GM19351 (cell line): ENCODE results near the gene GNAI2.
"Not testable (repeated sequence)": the region's sequence is repeated elsewhere in the genome, so short reads cannot be mapped to it uniquely, and the experiment has no call there.

Source experiments
- ATAC-seq: cut with Tn5 transposase; IDR thresholded peaks from one replicate; pipeline ENCODE4 v1.9.1; 2021; ENCODE audit warnings: mild to moderate bottlenecking, moderate library complexity; ENCODE audit not compliant: unreplicated experiment

GNAI2 gene

GRCh38 chr3:50262778-50263177, 26.8 kb downstream of the GNAI2 start:
- no peak for ATAC-seq

GRCh38 chr3:50263478-50264382, 27.7 kb downstream of the GNAI2 start:
- no peak for ATAC-seq

GRCh38 chr3:50264383-50264963, 28.5 kb downstream of the GNAI2 start:
- no peak for ATAC-seq

GRCh38 chr3:50264964-50265485, 29.0 kb downstream of the GNAI2 start:
- ATAC-seq: no peak

DNA sequence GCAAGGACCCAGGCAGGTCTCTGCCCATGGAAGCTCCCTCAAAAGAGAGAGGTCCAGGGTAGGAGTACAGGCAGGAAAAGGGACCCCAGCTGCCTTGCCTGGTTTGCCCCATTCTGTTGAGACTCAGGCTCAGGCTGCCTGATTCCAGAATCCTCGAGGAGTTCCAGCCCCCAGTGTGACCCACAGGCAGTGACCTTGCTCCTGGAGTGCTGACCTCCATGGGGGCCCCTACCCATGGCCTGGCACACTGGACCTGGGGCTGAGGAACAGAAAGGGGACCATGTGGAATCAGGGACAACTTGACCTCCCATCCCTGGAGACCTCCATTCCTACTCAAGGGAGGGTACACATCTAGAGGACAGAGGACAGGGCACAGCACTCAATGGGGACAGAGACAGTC, 29.6 kb downstream of the GNAI2 start:
- ATAC-seq: no peak

- ATAC-seq: no peak
Measured at GRCh38 chr3:50266017-50266416, 30.0 kb downstream of the GNAI2 start.

DNA sequence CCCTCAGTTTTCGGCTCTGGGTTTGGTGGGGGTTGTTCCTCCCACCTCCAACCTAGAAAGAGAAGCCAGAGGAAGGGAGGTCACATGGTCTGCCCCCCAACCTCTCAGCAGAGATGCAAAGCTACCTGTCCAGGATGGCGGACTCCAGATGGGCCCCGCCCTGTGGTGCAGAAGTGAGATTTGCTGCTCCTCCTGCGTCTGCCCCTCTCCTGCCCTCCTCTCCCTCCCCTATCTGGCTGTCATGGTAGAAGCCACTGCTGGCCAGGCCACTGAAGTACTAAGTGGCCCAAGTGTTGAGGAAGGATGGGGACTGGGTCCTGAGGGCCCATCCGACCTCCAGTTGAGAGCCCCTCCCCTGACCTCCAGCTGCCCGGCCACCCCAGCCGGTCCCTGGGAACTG, 30.8 kb downstream of the GNAI2 start:
- no peak for ATAC-seq

- ATAC-seq: no peak
Measured at GRCh38 chr3:50267280-50267913, 31.4 kb downstream of the GNAI2 start.

- no peak for ATAC-seq
Measured at GRCh38 chr3:50268276-50268675, 32.3 kb downstream of the GNAI2 start.

DNA sequence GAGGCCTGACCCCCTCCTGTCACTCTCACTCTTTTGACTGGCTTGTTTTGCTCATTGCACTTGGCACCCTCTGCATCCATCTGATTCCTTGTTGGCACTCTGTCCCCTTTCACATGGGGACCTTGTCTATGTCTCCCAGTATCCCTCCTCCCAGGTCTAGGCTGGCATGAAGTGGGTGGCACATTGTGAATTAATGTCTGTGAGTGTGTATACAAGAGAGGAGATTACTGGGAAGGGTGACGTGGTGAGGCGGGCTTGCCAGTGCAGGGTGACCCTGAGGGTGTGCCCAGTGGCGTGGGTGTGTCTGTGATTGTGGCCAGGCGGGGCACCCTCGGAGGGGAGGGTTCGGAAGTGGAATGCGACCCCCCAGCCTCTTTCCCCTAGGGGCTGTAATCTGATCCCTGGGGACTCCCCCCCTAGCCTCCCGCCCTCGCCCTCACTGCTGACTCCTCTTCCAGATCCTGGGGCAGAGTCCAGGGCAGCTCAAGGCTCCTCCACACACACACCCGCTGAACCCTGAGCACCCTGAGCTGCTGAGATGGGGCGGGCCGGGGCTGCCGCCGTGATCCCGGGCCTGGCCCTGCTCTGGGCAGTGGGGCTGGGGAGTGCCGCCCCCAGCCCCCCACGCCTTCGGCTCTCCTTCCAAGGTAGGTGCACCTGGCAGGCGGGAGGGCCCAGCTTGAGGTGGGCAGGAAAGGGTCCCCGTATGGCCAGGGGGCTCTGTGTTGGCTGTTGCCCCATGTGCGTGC, 32.9 kb downstream of the GNAI2 start, which contains the start of gene SEMA3B:
Gene SEMA3B (plus strand): TSS at position 445 of the 749 bp plus-strand sequence. CDS start 94 bp downstream, at position 539.
- no peak for ATAC-seq

DNA sequence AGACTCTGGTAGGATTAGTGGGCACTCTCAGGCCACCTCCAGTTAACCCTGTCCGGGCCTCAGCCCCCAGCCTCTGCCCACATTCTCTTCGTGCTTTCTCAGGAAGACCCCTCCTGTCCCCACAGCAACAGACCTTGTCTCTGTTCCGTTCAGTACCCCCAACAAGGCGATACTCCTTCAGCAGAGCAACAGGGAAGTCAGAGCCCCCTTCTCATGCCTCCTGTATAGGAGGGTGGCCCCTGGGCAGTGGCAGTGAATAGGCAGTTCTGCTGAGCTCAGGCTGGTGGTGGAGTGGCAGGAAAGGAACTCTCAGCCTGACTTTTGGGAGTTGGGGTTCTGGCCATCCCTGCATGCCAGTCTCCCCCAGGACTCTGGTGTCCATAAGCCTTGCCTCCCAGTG, 33.5 kb downstream of the GNAI2 start:
- no peak for ATAC-seq

GRCh38 chr3:50269977-50270413, 34.0 kb downstream of the GNAI2 start:
- no peak for ATAC-seq

- ATAC-seq: no peak
Measured at GRCh38 chr3:50270422-50271224, 34.6 kb downstream of the GNAI2 start.

- ATAC-seq: no peak
Measured at GRCh38 chr3:50271314-50271936, 35.4 kb downstream of the GNAI2 start.

GRCh38 chr3:50272538-50272910, 36.5 kb downstream of the GNAI2 start:
- ATAC-seq: not testable (repeated sequence)

GRCh38 chr3:50272911-50273688, 37.1 kb downstream of the GNAI2 start:
- peak; percentile 82 for ATAC-seq

DNA sequence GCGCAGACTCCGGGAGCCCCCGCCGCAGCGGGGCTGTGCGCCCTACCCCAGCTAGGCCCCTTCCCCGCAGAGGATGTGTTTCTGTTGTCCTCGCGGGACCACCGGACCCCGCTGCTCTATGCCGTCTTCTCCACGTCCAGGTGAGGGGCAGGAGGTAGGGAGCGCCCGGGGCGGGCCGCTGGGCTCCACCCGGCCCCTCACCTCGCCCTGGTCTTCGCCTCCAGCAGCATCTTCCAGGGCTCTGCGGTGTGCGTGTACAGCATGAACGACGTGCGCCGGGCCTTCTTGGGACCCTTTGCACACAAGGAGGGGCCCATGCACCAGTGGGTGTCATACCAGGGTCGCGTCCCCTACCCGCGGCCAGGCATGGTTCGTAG, 37.7 kb downstream of the GNAI2 start:
- no peak for ATAC-seq

DNA sequence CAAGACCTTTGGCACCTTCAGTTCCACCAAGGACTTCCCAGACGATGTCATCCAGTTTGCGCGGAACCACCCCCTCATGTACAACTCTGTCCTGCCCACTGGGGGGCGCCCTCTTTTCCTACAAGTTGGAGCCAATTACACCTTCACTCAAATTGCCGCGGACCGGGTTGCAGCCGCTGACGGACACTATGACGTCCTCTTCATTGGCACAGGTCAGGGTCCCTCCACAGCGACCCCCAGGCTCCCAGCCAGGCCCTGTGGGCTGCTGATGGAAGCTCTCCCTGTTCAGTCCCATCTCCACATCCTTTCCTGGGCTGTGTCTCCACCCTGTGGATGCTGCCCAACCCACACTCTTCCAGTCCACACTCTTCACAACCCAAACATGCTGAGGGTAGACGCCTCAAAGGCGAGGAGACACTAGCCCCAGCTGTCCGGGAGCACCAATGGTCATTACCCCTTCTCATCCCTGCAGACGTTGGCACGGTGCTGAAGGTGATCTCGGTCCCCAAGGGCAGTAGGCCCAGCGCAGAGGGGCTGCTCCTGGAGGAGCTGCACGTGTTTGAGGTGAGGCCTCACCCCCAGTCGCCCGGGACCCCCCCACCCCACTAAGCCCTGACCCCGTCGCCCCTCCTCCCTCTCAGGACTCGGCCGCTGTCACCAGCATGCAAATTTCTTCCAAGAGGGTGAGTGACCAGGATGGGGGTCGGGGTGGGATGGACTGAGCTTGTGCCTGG, 38.5 kb downstream of the GNAI2 start:
- ATAC-seq: no peak
